Measurements from ENCODE around the gene PTPRN2. TPM values are rescaled to one million over a fixed set of nuclear protein-coding genes. Genes with fewer than 3 reads are reported as not detected.

The PTPRN2 gene
- total and polyA plus RNA-seq, 9 of the 15 experiments (the other 6 are each of a cell fraction or from before 2014, with no cell fraction given), result not detected

- H3K9ac ChIP-seq (ENCODE audit: insufficient read depth in 1 of 2, low read depth in 2 of 2, low read length in 2 of 2), result no peak overlapping the region
- DNase-seq (ENCODE audit: extremely low read depth in 1 of 4, low spot score in 3 of 4), result no peak
- TF ChIP-seq PHF21A (IDR thresholded peaks at IDR 0.05; ENCODE audit: borderline replicate concordance, low read depth), result no peak
- no peak for TF ChIP-seq IRF2 (CRISPR knock-in tag; IDR thresholded peaks at IDR 0.05)
- no peak for TF ChIP-seq RFX7 (CRISPR knock-in tag; IDR thresholded peaks at IDR 0.05)
- TF ChIP-seq, protein P1, sequence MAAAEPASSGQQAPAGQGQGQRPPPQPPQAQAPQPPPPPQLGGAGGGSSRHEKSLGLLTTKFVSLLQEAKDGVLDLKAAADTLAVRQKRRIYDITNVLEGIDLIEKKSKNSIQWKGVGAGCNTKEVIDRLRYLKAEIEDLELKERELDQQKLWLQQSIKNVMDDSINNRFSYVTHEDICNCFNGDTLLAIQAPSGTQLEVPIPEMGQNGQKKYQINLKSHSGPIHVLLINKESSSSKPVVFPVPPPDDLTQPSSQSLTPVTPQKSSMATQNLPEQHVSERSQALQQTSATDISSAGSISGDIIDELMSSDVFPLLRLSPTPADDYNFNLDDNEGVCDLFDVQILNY (CRISPR knock-in tag; IDR thresholded peaks at IDR 0.05), result no peak
- TF ChIP-seq PHB2 (IDR thresholded peaks at IDR 0.05; ENCODE audit: low read depth), result no peak
- no peak for TF ChIP-seq ZKSCAN8 (CRISPR knock-in tag; IDR thresholded peaks at IDR 0.05)
- no peak for TF ChIP-seq ZSCAN32 (CRISPR knock-in tag; IDR thresholded peaks at IDR 0.05)
- no peak for TF ChIP-seq ZNF23 (CRISPR knock-in tag; IDR thresholded peaks at IDR 0.05)
- peaks cover 6 to 8% of the 10 kb centered on the region in 2 experiments; a peak in 4 of 5 replicates for H3K4me1 ChIP-seq (replicated peaks in 1 of 2; ENCODE audit: control insufficient read depth in 2 of 2, insufficient read depth in 2 of 2, low read length in 2 of 2)
- ChIA-PET CTCF (ENCODE audit: low intra/inter-chr PET ratio) (no interaction called here), POLR2A (interaction anchor here (0.6 kb wide), 1 partner anchor 131 kb away, joined by 3 read pairs; no protein-coding TSS in a partner anchor)
- ATAC-seq, result no peak
- no peaks in the 10 kb centered on the region for H3K36me3 ChIP-seq (ENCODE audit: control insufficient read depth, insufficient read depth, low read length)
- H2AFZ ChIP-seq (ENCODE audit: low read depth, low read length), result no peak overlapping the region
- WGBS (ENCODE audit: insufficient coverage, low coverage, missing lambda C conversion rate), result under 1% methylated on average over 19 of the region's 19 CpGs
- no peak overlapping the region for H3K4me3 ChIP-seq
- H3K79me2 ChIP-seq (ENCODE audit: control insufficient read depth, insufficient read depth, low read length), result no peaks in the 10 kb centered on the region
- intact Hi-C loops (cut with micrococcal nuclease), result no loop called here
- H3K9me3 ChIP-seq (replicated peaks; ENCODE audit: control insufficient read depth, insufficient read depth, low read depth, low read length), result no peaks in the 10 kb centered on the region
- H3K4me2 ChIP-seq (ENCODE audit: insufficient read depth, low read length), result no peak overlapping the region
- no TSS peak for BruUV-seq (replicated peaks)
- H3K27me3 ChIP-seq (ENCODE audit: control insufficient read depth in 2 of 2, insufficient read depth in 2 of 2, low read length in 2 of 2), result peaks cover 49 to 71% of the 10 kb centered on the region in 2 experiments
- no peaks in the 10 kb centered on the region for H3K9me1 ChIP-seq (ENCODE audit: control insufficient read depth, insufficient read depth, low read length)
- peaks cover 19% of the 10 kb centered on the region for H4K20me1 ChIP-seq (replicated peaks; ENCODE audit: control insufficient read depth, insufficient read depth, low read length)
- in situ Hi-C loops (cut with MboI), result no loop called here
- H3K27ac ChIP-seq (ENCODE audit: extremely low read depth, low read depth, low read length), result no peak overlapping the region
- no peak for FAIRE-seq
Measured at GRCh38 chr7:158424531-158424930, 163.1 kb downstream of the PTPRN2 start.
